WTC11 (cell line): ENCODE data around the gene FAM89A. TPM values are rescaled to one million over a fixed set of nuclear protein-coding genes. Genes with fewer than 3 reads are reported as not detected.
"Not testable (repeated sequence)": the region's sequence is repeated elsewhere in the genome, so short reads cannot be mapped to it uniquely, and the experiment has no call there.

Experiments used
- ATAC-seq: fragments of 200-7000 bp; cut with Tn5 transposase; 2 replicates; pipeline ENCODE4 v1.10.0; 2021; ENCODE audit warnings: mild to moderate bottlenecking, moderate library complexity
- CTCF ChIA-PET: fragments of 300-600 bp; sonication (Branson Sonifier 250); formaldehyde crosslinking; loops from one replicate; lab custom pipeline; 2021; ENCODE audit warnings: antibody characterized with exemption; lab: Charles Lee
- POLR2A ChIA-PET: fragments of 350-600 bp; sonication (Branson Sonifier 250); formaldehyde crosslinking; loops from one replicate; lab custom pipeline; 2021; ENCODE audit warnings: antibody characterized with exemption; lab: Charles Lee
- DNase-seq: peaks from one replicate; pipeline ENCODE4 v3.0.0; 2021; ENCODE audit warnings: low spot score
- H3K27ac Mint-ChIP-seq: 2 replicates; pipeline ENCODE4 v1.8.0; 2021; ENCODE audit warnings: mixed read lengths
- H3K27me3 Mint-ChIP-seq: 2 replicates; pipeline ENCODE4 v1.8.0; 2021; ENCODE audit warnings: low read depth, mild to moderate bottlenecking, moderate library complexity, mixed read lengths
- H3K36me3 Mint-ChIP-seq: 2 replicates; pipeline ENCODE4 v1.8.0; 2021; ENCODE audit warnings: mixed read lengths
- H3K4me1 Mint-ChIP-seq: 2 replicates; pipeline ENCODE4 v1.8.0; 2022; ENCODE audit warnings: mixed read lengths
- H3K4me3 Mint-ChIP-seq: 2 replicates; pipeline ENCODE4 v1.8.0; 2021; ENCODE audit warnings: mild to moderate bottlenecking, moderate library complexity, mixed read lengths
- H3K9me3 Mint-ChIP-seq: 2 replicates; pipeline ENCODE4 v1.8.0; 2021; ENCODE audit warnings: mixed read lengths
- CREB1 ChIP-seq: sonication (generic); formaldehyde crosslinking; IDR thresholded peaks from 2 replicates; pipeline ENCODE4 v1.8.0; 2023; ENCODE audit warnings: mild to moderate bottlenecking, missing genetic modification reagents
- EMX1 ChIP-seq: fragments of 250-450 bp; sonication (Bioruptor Pico); IDR thresholded peaks from 2 replicates; pipeline ENCODE4 v1.8.0; 2021; ENCODE audit warnings: mild to moderate bottlenecking
- ESRRA ChIP-seq: sonication (generic); formaldehyde crosslinking; IDR thresholded peaks from 2 replicates; pipeline ENCODE4 v1.8.1; 2022; ENCODE audit warnings: mild to moderate bottlenecking, missing genetic modification reagents, borderline replicate concordance
- FOXK1 ChIP-seq: sonication (generic); formaldehyde crosslinking; IDR thresholded peaks from 2 replicates; pipeline ENCODE4 v1.8.0; 2022; ENCODE audit warnings: mild to moderate bottlenecking, moderate library complexity, missing genetic modification reagents
- FOXP1 ChIP-seq: sonication (generic); formaldehyde crosslinking; IDR thresholded peaks from 2 replicates; pipeline ENCODE4 v1.8.0; 2022; ENCODE audit warnings: missing genetic modification reagents, mild to moderate bottlenecking, moderate library complexity, borderline replicate concordance
- HMGA2 ChIP-seq: fragments of 250-450 bp; sonication (Bioruptor Pico); IDR thresholded peaks from 2 replicates; pipeline ENCODE4 v1.4.0; 2021; ENCODE audit warnings: mild to moderate bottlenecking, moderate library complexity
- NFE2L1 ChIP-seq: sonication (generic); formaldehyde crosslinking; IDR thresholded peaks from 2 replicates; pipeline ENCODE4 v1.8.1; 2023; ENCODE audit warnings: missing genetic modification reagents
- PRRX2 ChIP-seq: fragments of 250-450 bp; sonication (Bioruptor Pico); IDR thresholded peaks from 2 replicates; pipeline ENCODE4 v1.8.0; 2021; ENCODE audit warnings: mild to moderate bottlenecking
- RELA ChIP-seq: sonication (generic); formaldehyde crosslinking; IDR thresholded peaks from 2 replicates; pipeline ENCODE4 v1.8.1; 2022; ENCODE audit warnings: missing genetic modification reagents, mild to moderate bottlenecking, borderline replicate concordance
- SMAD3 ChIP-seq: sonication (generic); formaldehyde crosslinking; IDR thresholded peaks from 2 replicates; pipeline ENCODE4 v1.8.0; 2022; ENCODE audit warnings: missing genetic modification reagents, mild to moderate bottlenecking, borderline replicate concordance
- ZNF219 ChIP-seq: sonication (generic); formaldehyde crosslinking; IDR thresholded peaks from 2 replicates; pipeline ENCODE4 v1.8.0; 2023; ENCODE audit warnings: missing genetic modification reagents, mild to moderate bottlenecking, borderline replicate concordance
- ZNF317 ChIP-seq: sonication (generic); formaldehyde crosslinking; IDR thresholded peaks from 2 replicates; pipeline ENCODE4 v1.8.1; 2023; ENCODE audit warnings: low read depth, mild to moderate bottlenecking, moderate library complexity, missing genetic modification reagents, borderline replicate concordance
- ZNF416 ChIP-seq: fragments of 250-450 bp; sonication (Bioruptor Pico); IDR thresholded peaks from 2 replicates; pipeline ENCODE4 v1.9.0; 2021; ENCODE audit warnings: mild to moderate bottlenecking, inconsistent platforms
- ZNF423 ChIP-seq: fragments of 250-450 bp; sonication (Bioruptor Pico); IDR thresholded peaks from 2 replicates; pipeline ENCODE4 v2.1.2; 2022; ENCODE audit warnings: mild to moderate bottlenecking, moderate library complexity
- total RNA-seq: library from RNA; stranded (reverse); gene quantifications from 3 replicates; pipeline ENCODE4 v1.2.3, GENCODE V29; 2021
- TF ChIP-seq, protein P1 (sequence below): fragments of 200-600 bp; IDR thresholded peaks from 2 replicates; pipeline ENCODE4 v1.8.0; 2022; ENCODE audit warnings: antibody characterized with exemption
- TF ChIP-seq, protein P2 (sequence below): fragments of 250-450 bp; sonication (Bioruptor Pico); IDR thresholded peaks from 2 replicates; pipeline ENCODE4 v1.9.0; 2021; ENCODE audit warnings: moderate library complexity, mild to moderate bottlenecking, inconsistent platforms, borderline replicate concordance
- TF ChIP-seq, protein P3 (sequence below): fragments of 250-450 bp; sonication (Bioruptor Pico); conservative IDR thresholded peaks from 2 replicates; pipeline ENCODE4 v1.9.0; 2021; ENCODE audit warnings: mild to moderate bottlenecking
- TF ChIP-seq, protein P4 (sequence below): sonication (generic); formaldehyde crosslinking; IDR thresholded peaks from 2 replicates; pipeline ENCODE4 v1.8.0; 2022; ENCODE audit warnings: mild to moderate bottlenecking, missing genetic modification reagents
- TF ChIP-seq, protein P5 (sequence below): fragments of 250-450 bp; sonication (Bioruptor Pico); IDR thresholded peaks from 2 replicates; pipeline ENCODE4 v1.9.0; 2021; ENCODE audit warnings: mild to moderate bottlenecking
- TF ChIP-seq, protein P6 (sequence below): sonication (generic); formaldehyde crosslinking; IDR thresholded peaks from 2 replicates; pipeline ENCODE4 v1.8.1; 2023; ENCODE audit warnings: mild to moderate bottlenecking, missing genetic modification reagents, moderate library complexity
- TF ChIP-seq, protein P7 (sequence below): fragments of 250-450 bp; sonication (Bioruptor Pico); IDR thresholded peaks from 2 replicates; pipeline ENCODE4 v1.9.0; 2021; ENCODE audit warnings: mild to moderate bottlenecking, borderline replicate concordance

FAM89A gene
- total RNA-seq, 1 experiment from 2014 or later, result 2.4 TPM

DNA sequence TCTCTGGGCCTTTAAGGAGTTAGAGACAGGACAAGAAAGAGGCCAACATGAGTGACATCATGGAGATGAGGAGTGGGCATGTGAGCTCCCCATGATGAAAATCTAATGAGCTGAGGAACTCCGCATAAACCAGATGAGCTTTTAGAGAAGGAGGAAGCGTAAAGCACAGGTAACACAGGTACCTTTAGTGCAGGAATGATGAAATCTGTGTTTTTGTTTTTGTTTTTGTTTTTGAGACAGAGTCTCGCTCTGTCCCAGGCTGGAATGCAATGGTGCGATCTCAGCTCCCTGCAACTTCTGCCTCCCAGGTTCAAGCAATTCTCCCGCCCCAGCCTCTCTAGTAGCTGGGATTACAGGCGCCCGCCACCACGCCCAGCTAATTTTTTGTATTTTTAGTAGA, 12.7 kb upstream of the FAM89A start:
- TF ChIP-seq ZNF317 (CRISPR knock-in tag) (no peak), FOXP1 (CRISPR knock-in tag) (no peak), ZNF416 (CRISPR knock-in tag) (no peak), ESRRA (CRISPR knock-in tag) (no peak), RELA (CRISPR knock-in tag) (no peak), CREB1 (CRISPR knock-in tag) (no peak), SMAD3 (CRISPR knock-in tag) (no peak), FOXK1 (CRISPR knock-in tag) (no peak), HMGA2 (no peak), NFE2L1 (CRISPR knock-in tag) (no peak)
- TF ChIP-seq, protein P1, sequence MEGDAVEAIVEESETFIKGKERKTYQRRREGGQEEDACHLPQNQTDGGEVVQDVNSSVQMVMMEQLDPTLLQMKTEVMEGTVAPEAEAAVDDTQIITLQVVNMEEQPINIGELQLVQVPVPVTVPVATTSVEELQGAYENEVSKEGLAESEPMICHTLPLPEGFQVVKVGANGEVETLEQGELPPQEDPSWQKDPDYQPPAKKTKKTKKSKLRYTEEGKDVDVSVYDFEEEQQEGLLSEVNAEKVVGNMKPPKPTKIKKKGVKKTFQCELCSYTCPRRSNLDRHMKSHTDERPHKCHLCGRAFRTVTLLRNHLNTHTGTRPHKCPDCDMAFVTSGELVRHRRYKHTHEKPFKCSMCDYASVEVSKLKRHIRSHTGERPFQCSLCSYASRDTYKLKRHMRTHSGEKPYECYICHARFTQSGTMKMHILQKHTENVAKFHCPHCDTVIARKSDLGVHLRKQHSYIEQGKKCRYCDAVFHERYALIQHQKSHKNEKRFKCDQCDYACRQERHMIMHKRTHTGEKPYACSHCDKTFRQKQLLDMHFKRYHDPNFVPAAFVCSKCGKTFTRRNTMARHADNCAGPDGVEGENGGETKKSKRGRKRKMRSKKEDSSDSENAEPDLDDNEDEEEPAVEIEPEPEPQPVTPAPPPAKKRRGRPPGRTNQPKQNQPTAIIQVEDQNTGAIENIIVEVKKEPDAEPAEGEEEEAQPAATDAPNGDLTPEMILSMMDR, result no peak
- TF ChIP-seq, protein P2, sequence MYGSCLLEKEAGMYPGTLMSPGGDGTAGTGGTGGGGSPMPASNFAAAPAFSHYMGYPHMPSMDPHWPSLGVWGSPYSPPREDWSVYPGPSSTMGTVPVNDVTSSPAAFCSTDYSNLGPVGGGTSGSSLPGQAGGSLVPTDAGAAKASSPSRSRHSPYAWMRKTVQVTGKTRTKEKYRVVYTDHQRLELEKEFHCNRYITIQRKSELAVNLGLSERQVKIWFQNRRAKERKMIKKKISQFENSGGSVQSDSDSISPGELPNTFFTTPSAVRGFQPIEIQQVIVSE (CRISPR knock-in tag), result no peak
- TF ChIP-seq, protein P3, sequence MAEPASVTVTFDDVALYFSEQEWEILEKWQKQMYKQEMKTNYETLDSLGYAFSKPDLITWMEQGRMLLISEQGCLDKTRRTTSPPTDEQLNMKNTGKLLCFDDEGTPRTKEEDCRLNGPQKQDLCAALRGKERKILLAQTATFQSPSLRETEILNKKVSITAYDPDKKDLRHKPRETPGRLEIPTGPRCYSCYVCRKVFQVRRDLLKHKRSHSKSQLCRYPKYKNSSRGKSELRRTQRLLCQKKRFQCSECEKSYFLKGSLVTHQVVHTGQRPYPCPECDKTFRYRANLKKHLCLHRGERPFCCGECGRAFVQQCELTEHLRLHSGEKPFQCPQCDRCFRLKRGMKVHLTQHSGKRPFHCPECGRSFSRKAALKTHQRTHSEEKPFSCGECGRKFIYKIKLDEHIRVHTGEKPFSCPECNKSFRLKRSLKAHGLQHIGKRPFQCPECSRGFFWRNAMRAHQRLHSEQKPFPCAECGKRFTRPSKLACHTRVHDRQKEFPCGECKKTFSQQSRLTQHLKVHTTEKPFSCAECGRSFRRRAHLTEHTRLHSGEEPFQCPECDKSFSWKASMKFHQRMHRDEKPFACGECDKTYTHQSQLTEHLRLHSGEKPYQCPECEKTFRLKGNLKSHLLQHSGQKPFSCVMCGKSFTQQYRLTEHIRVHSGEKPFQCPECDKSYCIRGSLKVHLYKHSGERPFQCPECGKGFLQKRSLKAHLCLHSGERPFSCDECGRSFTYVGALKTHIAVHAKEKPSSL (CRISPR knock-in tag), result no peak
- TF ChIP-seq, protein P4, sequence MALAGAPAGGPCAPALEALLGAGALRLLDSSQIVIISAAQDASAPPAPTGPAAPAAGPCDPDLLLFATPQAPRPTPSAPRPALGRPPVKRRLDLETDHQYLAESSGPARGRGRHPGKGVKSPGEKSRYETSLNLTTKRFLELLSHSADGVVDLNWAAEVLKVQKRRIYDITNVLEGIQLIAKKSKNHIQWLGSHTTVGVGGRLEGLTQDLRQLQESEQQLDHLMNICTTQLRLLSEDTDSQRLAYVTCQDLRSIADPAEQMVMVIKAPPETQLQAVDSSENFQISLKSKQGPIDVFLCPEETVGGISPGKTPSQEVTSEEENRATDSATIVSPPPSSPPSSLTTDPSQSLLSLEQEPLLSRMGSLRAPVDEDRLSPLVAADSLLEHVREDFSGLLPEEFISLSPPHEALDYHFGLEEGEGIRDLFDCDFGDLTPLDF (CRISPR knock-in tag), result no peak
- no peaks in the 10 kb centered on the region for H3K36me3 Mint-ChIP-seq
- H3K4me3 Mint-ChIP-seq, result no peak overlapping the region
- ATAC-seq, result no peak
- H3K4me1 Mint-ChIP-seq, result no peaks in the 10 kb centered on the region
- peaks cover 65% of the 10 kb centered on the region for H3K27me3 Mint-ChIP-seq
- ChIA-PET POLR2A (no interaction called here), CTCF (no interaction called here)
- no peaks in the 10 kb centered on the region for H3K9me3 Mint-ChIP-seq
- no peak for DNase-seq
- H3K27ac Mint-ChIP-seq, result no peak overlapping the region

DNA sequence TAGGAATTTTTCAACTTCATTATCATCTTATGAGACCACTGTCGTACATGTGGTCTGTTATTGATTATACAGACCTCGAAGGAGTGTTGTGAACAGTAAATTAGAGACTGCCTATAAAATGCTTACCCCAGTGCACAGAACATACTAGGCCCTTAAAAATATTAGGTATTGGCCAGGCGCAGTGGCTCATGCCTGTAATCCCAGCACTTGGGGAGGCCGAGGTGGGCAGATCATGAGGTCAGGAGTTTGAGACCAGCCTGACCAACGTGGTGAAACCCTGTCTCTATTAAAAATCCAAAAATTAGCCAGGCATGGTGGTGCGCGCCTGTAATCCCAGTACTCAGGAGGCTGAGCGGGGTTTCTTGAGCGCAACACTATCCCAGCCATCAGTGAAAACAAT, 10.9 kb upstream of the FAM89A start:
- H3K9me3 Mint-ChIP-seq, H3K36me3 Mint-ChIP-seq, DNase-seq, POLR2A ChIA-PET, H3K4me3 Mint-ChIP-seq, H3K27ac Mint-ChIP-seq, CTCF ChIA-PET, ATAC-seq, H3K4me1 Mint-ChIP-seq: not testable (repeated sequence)
- H3K27me3 Mint-ChIP-seq, result peaks cover 63% of the 10 kb centered on the region

DNA sequence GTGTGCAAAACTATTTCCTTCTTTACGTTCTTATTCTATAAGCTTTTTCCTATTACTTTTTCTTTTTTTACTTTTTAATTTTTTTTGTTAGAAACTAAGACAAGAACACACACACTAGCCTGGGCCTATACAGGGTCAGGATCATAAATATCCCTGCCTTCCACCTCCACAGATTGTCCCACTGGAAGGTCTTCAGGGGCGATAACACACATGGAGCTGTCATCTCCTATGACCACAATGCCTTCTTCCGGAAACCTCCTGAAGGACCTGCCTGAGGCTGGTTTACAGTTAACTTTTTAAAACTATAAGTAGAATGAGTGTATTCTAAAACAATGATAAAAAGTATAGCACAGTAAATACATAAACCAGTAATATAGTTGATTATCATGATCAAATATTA, 10.3 kb upstream of the FAM89A start:
- CTCF ChIA-PET, result interaction anchor here (1.1 kb wide), 1 partner anchor 42 kb away, joined by 3 read pairs; no protein-coding TSS in a partner anchor
- Mint-ChIP-seq H3K9me3 (no peaks in the 10 kb centered on the region), H3K27me3 (peaks cover 64% of the 10 kb centered on the region), H3K36me3 (no peaks in the 10 kb centered on the region), H3K4me3 (no peak overlapping the region), H3K27ac (no peak overlapping the region), H3K4me1 (no peaks in the 10 kb centered on the region)
- ATAC-seq (no peak), DNase-seq (no peak)
- POLR2A ChIA-PET, result no interaction called here
- no peak for TF ChIP-seq EMX1
- TF ChIP-seq FOXK1 (CRISPR knock-in tag), result no peak
- TF ChIP-seq, protein P5, sequence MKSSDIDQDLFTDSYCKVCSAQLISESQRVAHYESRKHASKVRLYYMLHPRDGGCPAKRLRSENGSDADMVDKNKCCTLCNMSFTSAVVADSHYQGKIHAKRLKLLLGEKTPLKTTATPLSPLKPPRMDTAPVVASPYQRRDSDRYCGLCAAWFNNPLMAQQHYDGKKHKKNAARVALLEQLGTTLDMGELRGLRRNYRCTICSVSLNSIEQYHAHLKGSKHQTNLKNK (CRISPR knock-in tag), result no peak
- no peak for TF ChIP-seq ZNF423
- TF ChIP-seq ZNF219 (CRISPR knock-in tag), result no peak
- TF ChIP-seq, protein P6, sequence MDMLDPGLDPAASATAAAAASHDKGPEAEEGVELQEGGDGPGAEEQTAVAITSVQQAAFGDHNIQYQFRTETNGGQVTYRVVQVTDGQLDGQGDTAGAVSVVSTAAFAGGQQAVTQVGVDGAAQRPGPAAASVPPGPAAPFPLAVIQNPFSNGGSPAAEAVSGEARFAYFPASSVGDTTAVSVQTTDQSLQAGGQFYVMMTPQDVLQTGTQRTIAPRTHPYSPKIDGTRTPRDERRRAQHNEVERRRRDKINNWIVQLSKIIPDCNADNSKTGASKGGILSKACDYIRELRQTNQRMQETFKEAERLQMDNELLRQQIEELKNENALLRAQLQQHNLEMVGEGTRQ (CRISPR knock-in tag), result no peak
- no peak for TF ChIP-seq PRRX2
- TF ChIP-seq, protein P7, sequence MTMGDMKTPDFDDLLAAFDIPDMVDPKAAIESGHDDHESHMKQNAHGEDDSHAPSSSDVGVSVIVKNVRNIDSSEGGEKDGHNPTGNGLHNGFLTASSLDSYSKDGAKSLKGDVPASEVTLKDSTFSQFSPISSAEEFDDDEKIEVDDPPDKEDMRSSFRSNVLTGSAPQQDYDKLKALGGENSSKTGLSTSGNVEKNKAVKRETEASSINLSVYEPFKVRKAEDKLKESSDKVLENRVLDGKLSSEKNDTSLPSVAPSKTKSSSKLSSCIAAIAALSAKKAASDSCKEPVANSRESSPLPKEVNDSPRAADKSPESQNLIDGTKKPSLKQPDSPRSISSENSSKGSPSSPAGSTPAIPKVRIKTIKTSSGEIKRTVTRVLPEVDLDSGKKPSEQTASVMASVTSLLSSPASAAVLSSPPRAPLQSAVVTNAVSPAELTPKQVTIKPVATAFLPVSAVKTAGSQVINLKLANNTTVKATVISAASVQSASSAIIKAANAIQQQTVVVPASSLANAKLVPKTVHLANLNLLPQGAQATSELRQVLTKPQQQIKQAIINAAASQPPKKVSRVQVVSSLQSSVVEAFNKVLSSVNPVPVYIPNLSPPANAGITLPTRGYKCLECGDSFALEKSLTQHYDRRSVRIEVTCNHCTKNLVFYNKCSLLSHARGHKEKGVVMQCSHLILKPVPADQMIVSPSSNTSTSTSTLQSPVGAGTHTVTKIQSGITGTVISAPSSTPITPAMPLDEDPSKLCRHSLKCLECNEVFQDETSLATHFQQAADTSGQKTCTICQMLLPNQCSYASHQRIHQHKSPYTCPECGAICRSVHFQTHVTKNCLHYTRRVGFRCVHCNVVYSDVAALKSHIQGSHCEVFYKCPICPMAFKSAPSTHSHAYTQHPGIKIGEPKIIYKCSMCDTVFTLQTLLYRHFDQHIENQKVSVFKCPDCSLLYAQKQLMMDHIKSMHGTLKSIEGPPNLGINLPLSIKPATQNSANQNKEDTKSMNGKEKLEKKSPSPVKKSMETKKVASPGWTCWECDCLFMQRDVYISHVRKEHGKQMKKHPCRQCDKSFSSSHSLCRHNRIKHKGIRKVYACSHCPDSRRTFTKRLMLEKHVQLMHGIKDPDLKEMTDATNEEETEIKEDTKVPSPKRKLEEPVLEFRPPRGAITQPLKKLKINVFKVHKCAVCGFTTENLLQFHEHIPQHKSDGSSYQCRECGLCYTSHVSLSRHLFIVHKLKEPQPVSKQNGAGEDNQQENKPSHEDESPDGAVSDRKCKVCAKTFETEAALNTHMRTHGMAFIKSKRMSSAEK, result no peak
- no peak for TF ChIP-seq CREB1 (CRISPR knock-in tag)
